Measurements from ENCODE around the gene MAP3K12. TPM values are rescaled to one million over a fixed set of nuclear protein-coding genes. Genes with fewer than 3 reads are reported as not detected.

Gene MAP3K12
- total RNA-seq, 1 donor from 2014 or later = 17.2 TPM

DNA sequence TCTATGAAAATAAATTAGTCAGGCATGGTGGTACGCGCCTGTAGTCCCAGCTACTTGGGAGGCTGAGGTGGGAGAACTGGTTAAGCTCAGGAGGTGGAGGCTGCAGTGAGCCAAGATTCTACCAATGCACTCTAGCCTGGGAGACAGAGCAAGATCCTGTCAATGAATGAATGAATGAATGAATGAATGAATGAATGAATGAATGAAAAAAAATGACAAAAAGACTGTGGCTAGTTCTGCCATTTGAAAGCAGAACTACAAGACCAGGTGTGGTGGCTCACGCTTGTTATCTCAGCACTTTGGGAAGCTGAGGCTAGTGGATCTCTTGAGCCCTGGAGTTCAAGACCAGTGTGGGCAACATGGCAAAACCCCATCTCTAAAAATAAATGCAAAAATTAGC lies 40.3 kb upstream of the MAP3K12 start:
- Mint-ChIP-seq H3K36me3 (peaks cover 23% of the 10 kb centered on the region), H3K27me3 (ENCODE audit: insufficient read depth, low read depth) (no peaks in the 10 kb centered on the region), H3K4me3 (no peak overlapping the region), H3K27ac (no peak overlapping the region), H3K4me1 (no peaks in the 10 kb centered on the region), H3K9me3 (no peaks in the 10 kb centered on the region)
- Histone ChIP-seq H3K9me3 (ENCODE audit: low read depth) (no peaks in the 10 kb centered on the region), H3K27ac (no peak overlapping the region), H3F3A (ENCODE audit: low read depth) (peaks cover 9% of the 10 kb centered on the region), H3K36me3 (peaks cover 9% of the 10 kb centered on the region), H3K4me1 (no peaks in the 10 kb centered on the region), H3K4me2 (no peak overlapping the region), H3K9ac (no peak overlapping the region), H4K20me1 (ENCODE audit: low read depth) (no peaks in the 10 kb centered on the region), H3K79me2 (ENCODE audit: low read depth) (no peaks in the 10 kb centered on the region), H3K4me3 (no peak overlapping the region), H3K27me3 (no peaks in the 10 kb centered on the region), H2AFZ (replicated peaks) (no peak overlapping the region)
- DNase-seq (ENCODE audit: low spot score) = no peak
- no peak for TF ChIP-seq EZH2phosphoT487 (IDR thresholded peaks at IDR 0.05)

DNA sequence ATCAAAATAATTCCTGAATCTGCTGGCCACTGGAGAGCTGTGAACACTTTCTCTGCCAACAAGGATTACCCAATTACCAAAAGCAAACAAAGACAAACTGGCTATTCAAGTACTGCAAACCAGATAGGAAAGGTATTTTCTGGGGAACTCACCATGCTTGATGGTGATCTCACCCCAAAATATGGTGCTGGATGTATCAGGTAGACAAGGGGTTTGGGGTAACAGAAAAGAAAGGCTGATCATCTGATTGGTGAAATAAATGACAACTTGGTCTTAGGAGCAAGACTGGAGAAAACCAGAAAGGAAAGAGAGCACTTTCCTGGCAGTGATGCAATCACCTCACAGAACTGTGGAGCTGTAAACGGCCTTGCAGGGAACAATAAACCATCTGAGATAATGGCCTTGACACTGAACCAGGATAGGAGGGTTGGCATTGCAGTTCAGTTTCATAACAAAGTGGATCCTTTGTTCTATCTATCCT lies 39.0 kb upstream of the MAP3K12 start:
- Histone ChIP-seq H3K36me3 (peaks cover 11% of the 10 kb centered on the region), H3K4me1 (no peaks in the 10 kb centered on the region), H3K27ac (no peak overlapping the region), H3K4me3 (no peak overlapping the region), H3K27me3 (no peaks in the 10 kb centered on the region), H3K9ac (no peak overlapping the region), H3K4me2 (no peak overlapping the region), H2AFZ (replicated peaks) (no peak overlapping the region), H3K79me2 (ENCODE audit: low read depth) (no peaks in the 10 kb centered on the region), H4K20me1 (ENCODE audit: low read depth) (no peaks in the 10 kb centered on the region), H3F3A (ENCODE audit: low read depth) (no peaks in the 10 kb centered on the region), H3K9me3 (ENCODE audit: low read depth) (no peaks in the 10 kb centered on the region)
- Mint-ChIP-seq H3K27me3 (ENCODE audit: insufficient read depth, low read depth) (no peaks in the 10 kb centered on the region), H3K4me3 (no peak overlapping the region), H3K36me3 (peaks cover 29% of the 10 kb centered on the region), H3K27ac (no peak overlapping the region), H3K4me1 (no peaks in the 10 kb centered on the region), H3K9me3 (no peaks in the 10 kb centered on the region)
- TF ChIP-seq, protein P1, sequence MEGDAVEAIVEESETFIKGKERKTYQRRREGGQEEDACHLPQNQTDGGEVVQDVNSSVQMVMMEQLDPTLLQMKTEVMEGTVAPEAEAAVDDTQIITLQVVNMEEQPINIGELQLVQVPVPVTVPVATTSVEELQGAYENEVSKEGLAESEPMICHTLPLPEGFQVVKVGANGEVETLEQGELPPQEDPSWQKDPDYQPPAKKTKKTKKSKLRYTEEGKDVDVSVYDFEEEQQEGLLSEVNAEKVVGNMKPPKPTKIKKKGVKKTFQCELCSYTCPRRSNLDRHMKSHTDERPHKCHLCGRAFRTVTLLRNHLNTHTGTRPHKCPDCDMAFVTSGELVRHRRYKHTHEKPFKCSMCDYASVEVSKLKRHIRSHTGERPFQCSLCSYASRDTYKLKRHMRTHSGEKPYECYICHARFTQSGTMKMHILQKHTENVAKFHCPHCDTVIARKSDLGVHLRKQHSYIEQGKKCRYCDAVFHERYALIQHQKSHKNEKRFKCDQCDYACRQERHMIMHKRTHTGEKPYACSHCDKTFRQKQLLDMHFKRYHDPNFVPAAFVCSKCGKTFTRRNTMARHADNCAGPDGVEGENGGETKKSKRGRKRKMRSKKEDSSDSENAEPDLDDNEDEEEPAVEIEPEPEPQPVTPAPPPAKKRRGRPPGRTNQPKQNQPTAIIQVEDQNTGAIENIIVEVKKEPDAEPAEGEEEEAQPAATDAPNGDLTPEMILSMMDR (IDR thresholded peaks at IDR 0.05) = no peak
- TF ChIP-seq EZH2phosphoT487 (IDR thresholded peaks at IDR 0.05) = no peak
- TF ChIP-seq EZH2 (IDR thresholded peaks at IDR 0.05) = no peak
- DNase-seq (ENCODE audit: low spot score) = no peak

DNA sequence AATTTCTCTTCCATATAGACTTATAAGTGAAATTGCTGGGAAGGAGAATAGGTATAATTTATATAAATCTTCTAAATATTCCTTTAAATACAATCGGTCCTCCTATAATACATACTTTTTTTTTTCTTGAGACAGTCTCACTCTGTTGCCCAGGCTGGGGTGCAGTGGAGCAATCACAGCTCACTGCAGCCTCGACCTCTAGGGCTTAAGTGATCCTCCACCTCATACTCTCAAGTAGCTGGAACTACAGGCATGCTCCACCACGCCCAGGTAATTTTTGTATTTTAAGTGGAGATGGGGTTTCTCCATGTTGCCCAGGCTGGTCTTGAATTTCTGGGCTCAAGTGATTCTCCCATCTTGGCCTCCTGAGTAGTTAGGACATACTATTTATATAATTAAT lies 37.7 kb upstream of the MAP3K12 start:
- Histone ChIP-seq H3K4me2 (no peak overlapping the region), H4K20me1 (ENCODE audit: low read depth) (no peaks in the 10 kb centered on the region), H3F3A (ENCODE audit: low read depth) (no peaks in the 10 kb centered on the region), H3K36me3 (peaks cover 7% of the 10 kb centered on the region), H3K79me2 (ENCODE audit: low read depth) (no peaks in the 10 kb centered on the region), H3K27me3 (no peaks in the 10 kb centered on the region), H3K4me3 (no peak overlapping the region), H3K4me1 (no peaks in the 10 kb centered on the region), H3K9me3 (ENCODE audit: low read depth) (no peaks in the 10 kb centered on the region), H2AFZ (replicated peaks) (no peak overlapping the region), H3K27ac (no peak overlapping the region), H3K9ac (no peak overlapping the region)
- DNase-seq (ENCODE audit: low spot score) = no peak
- Mint-ChIP-seq H3K9me3 (no peaks in the 10 kb centered on the region), H3K4me3 (no peak overlapping the region), H3K36me3 (peaks cover 30% of the 10 kb centered on the region), H3K27ac (no peak overlapping the region), H3K27me3 (ENCODE audit: insufficient read depth, low read depth) (no peaks in the 10 kb centered on the region), H3K4me1 (no peaks in the 10 kb centered on the region)
- no peak for TF ChIP-seq EZH2phosphoT487 (IDR thresholded peaks at IDR 0.05)
- TF ChIP-seq, protein P1 (IDR thresholded peaks at IDR 0.05) = no peak
- TF ChIP-seq EZH2 (IDR thresholded peaks at IDR 0.05) = no peak

DNA sequence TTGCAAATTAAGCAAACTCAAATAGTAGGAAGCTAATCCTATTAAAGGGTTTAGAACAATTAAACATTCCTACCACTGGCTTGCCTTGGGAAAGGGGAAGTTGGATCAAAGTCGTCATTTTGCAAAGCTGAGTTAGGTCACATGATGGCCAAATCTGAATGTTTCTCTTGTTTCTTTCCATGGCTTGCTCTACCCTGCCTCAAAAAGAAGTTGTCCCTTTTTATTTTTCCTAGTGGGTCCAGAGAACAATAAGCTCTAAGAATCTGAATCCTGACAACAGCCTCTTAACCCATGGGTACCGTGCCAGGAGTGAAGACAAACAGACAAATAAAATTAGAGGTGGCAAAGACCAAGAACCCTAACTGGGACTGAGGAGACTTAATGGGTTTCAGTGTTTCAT lies 34.2 kb upstream of the MAP3K12 start:
- Histone ChIP-seq H2AFZ (replicated peaks) (no peak overlapping the region), H3K4me1 (no peaks in the 10 kb centered on the region), H3K4me3 (no peak overlapping the region), H3K27me3 (no peaks in the 10 kb centered on the region), H3K9ac (no peak overlapping the region), H3K36me3 (peaks cover 11% of the 10 kb centered on the region), H3K27ac (no peak overlapping the region), H4K20me1 (ENCODE audit: low read depth) (no peaks in the 10 kb centered on the region), H3F3A (ENCODE audit: low read depth) (no peaks in the 10 kb centered on the region), H3K4me2 (no peak overlapping the region), H3K9me3 (ENCODE audit: low read depth) (no peaks in the 10 kb centered on the region), H3K79me2 (ENCODE audit: low read depth) (no peaks in the 10 kb centered on the region)
- peaks cover 37% of the 10 kb centered on the region for H3K36me3 Mint-ChIP-seq
- H3K4me1 Mint-ChIP-seq = no peaks in the 10 kb centered on the region
- H3K4me3 Mint-ChIP-seq = no peak overlapping the region
- no peaks in the 10 kb centered on the region for H3K27me3 Mint-ChIP-seq (ENCODE audit: insufficient read depth, low read depth)
- no peaks in the 10 kb centered on the region for H3K9me3 Mint-ChIP-seq
- H3K27ac Mint-ChIP-seq = no peak overlapping the region
- no peak for DNase-seq (ENCODE audit: low spot score)
- no peak for TF ChIP-seq EZH2 (IDR thresholded peaks at IDR 0.05)
- TF ChIP-seq EZH2phosphoT487 (IDR thresholded peaks at IDR 0.05) = no peak
- TF ChIP-seq, protein P1 (IDR thresholded peaks at IDR 0.05) = no peak

Measured in neural progenitor cell (in vitro differentiated cells).